HG03103 (cell line): ENCODE data around the gene RNF10.
A peak's percentile ranks its signal among the peaks of the same experiment; 100 is the strongest.

ENCODE experiments used
- ATAC-seq: cut with Tn5 transposase; IDR thresholded peaks from one replicate; pipeline ENCODE4 v1.9.1; 2021; ENCODE audit warnings: low read depth; ENCODE audit not compliant: unreplicated experiment

Gene RNF10

GRCh38 chr12:120573560-120573959 is 39.4 kb downstream of the RNF10 start:
- ATAC-seq = no peak

DNA sequence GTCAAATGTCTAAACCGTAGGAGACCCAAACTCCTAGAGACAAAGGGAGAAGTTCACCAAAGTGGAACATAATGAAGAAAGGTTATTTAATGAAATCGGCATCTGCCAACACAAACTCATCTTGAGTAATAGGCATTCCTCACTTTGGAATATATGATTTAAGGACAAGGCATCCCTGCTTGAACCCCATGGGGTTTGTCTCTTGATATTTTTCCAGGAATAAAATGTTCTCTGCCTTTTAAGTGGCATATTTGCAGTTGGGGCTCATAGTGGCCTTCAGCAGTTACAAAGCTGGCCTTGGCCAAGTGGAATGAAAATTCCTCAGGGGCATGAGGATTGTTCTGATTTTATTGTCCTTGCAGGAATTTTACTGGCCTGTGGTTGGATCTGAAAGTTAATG is 40.0 kb downstream of the RNF10 start:
- ATAC-seq = no peak

DNA sequence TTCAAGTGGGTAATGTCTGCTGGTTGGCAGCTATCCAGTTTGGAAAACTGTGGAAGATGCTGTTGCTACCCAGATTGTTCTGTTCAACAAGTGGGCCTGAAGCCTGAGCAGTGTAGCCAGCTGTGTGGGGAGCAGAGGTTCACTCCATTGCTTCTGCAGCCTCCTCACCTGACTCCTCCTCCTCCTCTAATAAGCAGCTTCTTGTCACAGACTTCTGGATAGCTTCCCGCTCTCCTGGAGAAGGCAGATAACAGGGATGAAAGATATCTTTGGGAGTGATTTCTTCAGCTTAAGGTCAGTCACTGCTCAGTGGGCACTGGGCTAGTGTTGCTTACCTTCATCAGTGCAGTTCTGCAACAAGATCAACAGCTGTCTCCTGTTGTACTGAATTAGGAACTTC is 45.0 kb downstream of the RNF10 start:
- no peak for ATAC-seq

DNA sequence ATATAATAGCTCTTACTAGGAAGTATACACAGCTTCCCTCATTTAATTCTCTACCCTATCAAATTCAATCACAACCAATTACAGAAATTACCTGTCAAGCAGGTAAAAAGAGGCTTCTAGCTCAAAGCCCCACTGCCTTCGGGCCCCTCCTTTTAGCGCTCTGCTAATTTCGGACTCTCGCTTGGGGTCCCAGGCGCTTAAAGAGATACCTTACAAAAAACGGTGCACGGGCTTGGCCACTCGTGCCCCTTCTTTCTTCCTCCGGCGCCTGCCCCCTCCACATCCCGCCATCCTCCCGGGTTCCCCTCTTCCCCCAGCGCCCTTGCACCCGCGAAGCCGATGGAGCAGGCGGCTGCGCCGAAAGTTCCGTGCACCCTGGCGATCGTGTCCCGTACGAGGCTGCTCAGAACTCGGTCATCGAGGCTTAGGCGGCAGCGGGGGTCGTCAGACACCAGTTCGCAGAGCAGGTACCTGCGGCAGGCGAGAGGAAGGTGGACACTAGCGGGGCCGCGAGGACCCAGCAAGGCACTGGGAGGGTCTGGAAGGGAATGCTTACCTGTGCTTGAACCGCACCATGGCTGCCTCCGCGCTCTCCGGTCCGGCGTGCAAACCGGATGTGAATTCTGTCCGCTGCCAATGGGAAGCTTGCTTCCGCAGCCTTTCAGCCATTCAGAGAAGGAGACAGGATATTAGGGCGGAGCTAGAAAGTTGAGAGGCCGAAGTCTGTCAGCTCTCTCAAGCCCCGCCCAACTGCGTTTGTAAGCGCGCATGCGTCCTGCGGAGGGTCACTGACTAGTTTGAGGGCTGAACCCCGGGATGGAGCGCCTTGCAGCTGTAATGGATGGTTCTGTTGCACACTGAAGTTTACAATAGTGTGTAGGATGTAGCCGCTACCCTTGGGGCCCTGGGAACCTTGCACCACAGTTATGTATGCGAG is 46.9 kb downstream of the RNF10 start, which contains the start of gene POP5:
Gene POP5 (minus strand): TSS at position 616 of the 937 bp plus-strand sequence. CDS start 40 bp downstream, at position 576.
- peak; percentile 90 for ATAC-seq

GRCh38 chr12:120581998-120582397 is 47.8 kb downstream of the RNF10 start:
- ATAC-seq = no peak

DNA sequence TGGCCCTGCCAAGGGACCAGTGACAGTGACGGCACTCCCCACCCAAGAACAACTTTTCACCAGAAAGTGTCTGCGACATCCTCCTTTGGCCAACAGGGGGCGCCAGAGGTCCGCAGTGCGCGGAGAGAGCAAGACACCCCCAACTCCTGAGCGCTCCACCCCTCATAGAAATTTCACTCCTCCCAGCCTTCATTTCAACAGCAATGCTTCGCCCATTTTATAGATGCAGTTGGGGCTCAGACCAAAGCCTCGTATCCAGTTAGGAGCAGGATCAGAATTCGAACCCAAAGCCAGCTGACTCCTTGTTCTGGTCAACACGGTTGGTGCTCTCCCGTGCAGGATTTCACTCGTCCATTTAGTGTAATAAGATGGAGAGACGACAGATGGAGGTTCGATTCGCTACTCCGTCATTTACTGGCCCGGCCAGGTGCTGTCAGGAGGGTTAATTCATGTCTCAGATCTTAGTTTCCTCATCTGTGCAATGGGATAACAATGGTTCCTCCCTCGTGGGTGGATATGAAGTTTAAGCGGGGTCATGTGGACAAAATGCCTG is 49.4 kb downstream of the RNF10 start:
- ATAC-seq = no peak

GRCh38 chr12:120584343-120585149 is 50.4 kb downstream of the RNF10 start:
- no peak for ATAC-seq

DNA sequence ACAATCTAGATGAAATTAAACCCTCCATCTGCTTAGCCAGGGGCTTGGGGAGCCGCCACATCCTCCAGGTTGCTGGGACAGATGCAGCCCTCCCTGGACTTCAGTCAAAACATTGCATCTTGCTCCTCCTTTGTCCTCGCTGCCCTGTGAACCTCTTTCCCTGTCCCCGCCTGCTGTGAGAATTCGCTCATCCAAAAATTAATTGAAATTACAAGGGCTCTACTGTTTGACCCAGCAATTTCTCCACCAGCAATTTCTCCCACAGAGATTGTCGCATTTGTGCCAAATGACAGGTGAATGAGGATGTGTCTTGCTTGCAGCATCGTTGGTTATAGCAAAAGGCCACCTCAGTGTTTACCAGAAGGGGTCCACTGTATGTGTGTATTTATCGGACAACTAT is 52.0 kb downstream of the RNF10 start:
- no peak for ATAC-seq

DNA sequence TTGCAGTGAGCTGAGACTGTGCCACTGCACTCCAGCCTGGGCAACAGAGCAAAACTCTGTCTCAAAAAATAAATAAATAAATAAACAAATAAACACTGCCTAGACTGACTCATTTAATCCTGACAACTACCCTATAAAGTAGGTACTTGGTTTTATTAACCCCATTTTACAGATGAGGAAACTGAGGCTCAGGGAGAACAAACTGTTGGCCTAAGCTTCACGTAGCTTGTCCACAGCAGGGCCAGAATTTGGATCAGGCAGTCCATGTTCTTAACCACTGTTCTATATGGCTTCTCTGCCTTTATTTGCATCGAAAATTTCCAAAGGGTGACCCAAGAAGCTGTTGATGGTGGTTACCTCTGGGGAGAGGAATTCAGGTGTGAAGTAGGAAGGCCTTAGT is 52.7 kb downstream of the RNF10 start:
- ATAC-seq = no peak

DNA sequence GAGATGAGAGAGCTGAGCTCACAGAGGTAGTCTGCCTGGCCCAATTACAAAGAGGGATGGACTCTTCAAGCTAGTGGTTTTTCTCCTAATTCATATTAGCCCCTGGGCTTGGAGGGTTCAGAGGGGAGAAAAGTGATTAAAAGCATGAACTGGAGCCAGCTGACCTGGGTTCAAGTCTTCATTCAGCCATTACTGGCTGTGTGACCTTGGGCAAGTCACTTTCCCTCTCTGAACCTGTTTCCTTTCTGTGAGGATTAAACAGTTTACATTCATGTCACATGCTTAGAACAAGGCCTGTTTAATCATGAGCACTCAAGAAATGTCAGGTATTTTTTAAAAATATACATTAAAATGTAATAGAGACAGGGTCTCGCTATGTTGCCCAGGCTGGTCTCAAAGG is 54.2 kb downstream of the RNF10 start:
- no peak for ATAC-seq

- ATAC-seq = no peak
Observed at GRCh38 chr12:120588948-120589930, 55.1 kb downstream of the RNF10 start.

GRCh38 chr12:120590741-120591407 is 56.7 kb downstream of the RNF10 start:
- ATAC-seq = no peak

- ATAC-seq = no peak
Observed at GRCh38 chr12:120592121-120593049, 58.2 kb downstream of the RNF10 start.

GRCh38 chr12:120596901-120597300 is 62.7 kb downstream of the RNF10 start:
- ATAC-seq = no peak

GRCh38 chr12:120597861-120598260 is 63.7 kb downstream of the RNF10 start:
- no peak for ATAC-seq

DNA sequence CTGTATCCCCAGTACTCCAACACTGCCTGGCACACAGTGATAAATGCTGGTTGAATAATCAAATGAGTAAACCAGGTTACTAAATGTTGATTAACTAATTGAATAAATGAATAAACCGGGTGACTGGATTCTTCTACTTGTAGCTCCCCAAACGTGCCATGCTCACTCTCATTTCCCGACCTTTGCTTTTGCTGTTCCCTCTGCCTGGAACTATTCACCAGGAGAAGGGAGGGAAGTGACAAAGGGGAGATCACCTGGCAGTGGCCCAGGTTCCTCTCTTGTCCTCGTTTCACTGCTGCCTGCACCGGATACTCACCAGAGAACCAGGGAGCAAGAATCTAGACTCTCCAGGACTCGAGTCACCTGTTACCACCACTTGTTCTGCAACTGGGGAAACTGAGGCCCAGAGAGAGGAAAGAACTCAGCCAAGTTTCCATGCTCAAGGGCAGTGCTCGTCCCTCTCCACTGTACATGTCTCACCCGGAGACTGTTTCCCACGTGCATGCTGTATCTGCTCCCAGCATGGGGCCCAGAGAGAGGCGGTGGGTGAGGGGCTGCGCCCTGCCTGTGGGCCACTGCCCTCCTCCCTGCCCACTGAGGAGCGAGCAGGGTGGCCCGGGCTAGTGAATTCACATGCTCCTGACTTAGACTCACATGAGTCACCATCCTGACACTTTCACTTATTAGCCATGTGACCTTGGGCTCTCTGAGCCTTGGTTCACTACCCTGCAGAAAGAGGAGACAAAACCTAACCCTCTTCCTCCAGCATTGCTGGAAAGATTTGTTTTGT is 64.7 kb downstream of the RNF10 start:
- no peak for ATAC-seq

GRCh38 chr12:120599672-120600552 is 65.8 kb downstream of the RNF10 start:
- no peak for ATAC-seq
